H1 (cell line): Measurements from ENCODE around the gene DMAC1. TPM values are rescaled to one million over a fixed set of nuclear protein-coding genes. Genes with fewer than 3 reads are reported as not detected.

Experiments used
- CTCF ChIA-PET: fragments of 300-600 bp; sonication (Branson Sonifier 250); formaldehyde crosslinking; loops from one replicate; lab custom pipeline; 2021; ENCODE audit not compliant: partially characterized antibody; lab: Charles Lee
- POLR2A ChIA-PET: fragments of 300-600 bp; sonication (Branson Sonifier 250); formaldehyde crosslinking; loops from one replicate; lab custom pipeline; 2021; ENCODE audit warnings: inconsistent platforms; ENCODE audit not compliant: partially characterized antibody; lab: Charles Lee
- DNase-seq, 2 experiments: peaks; one replicate each; pipeline versions ENCODE4 v3.0.0 to v3.0.0-alpha.2; 2010 to 2022; ENCODE audit warnings: low spot score in 2 of 2, low read depth in 1 of 2, mixed read lengths in 1 of 2
- FAIRE-seq: peaks from 2 replicates; lab custom pipeline; 2011; peaks lifted over from hg19 to GRCh38; lab: Jason Lieb, UNC
- H2AFZ ChIP-seq: 2 replicates; pipeline ENCODE4 v1.8.1; 2012; ENCODE audit warnings: low read length, inconsistent platforms
- H2AK5ac ChIP-seq: 2 replicates; pipeline ENCODE4 v1.6.1; 2013; ENCODE audit warnings: low read depth, low read length
- H2BK120ac ChIP-seq: replicated peaks from 2 replicates; pipeline ENCODE3; 2013; ENCODE audit warnings: low read depth, low read length, inconsistent platforms
- H2BK12ac ChIP-seq: 2 replicates; pipeline ENCODE4 v1.6.1; 2013; ENCODE audit warnings: low read depth, low read length
- H2BK15ac ChIP-seq: 2 replicates; pipeline ENCODE4 v1.6.1; 2013; ENCODE audit warnings: low read length
- H2BK20ac ChIP-seq: 2 replicates; pipeline ENCODE4 v1.6.1; 2013; ENCODE audit warnings: low read length
- H2BK5ac ChIP-seq: 2 replicates; pipeline ENCODE4 v1.6.1; 2013; ENCODE audit warnings: low read depth, low read length
- H3K14ac ChIP-seq: 2 replicates; pipeline ENCODE4 v1.6.1; 2013; ENCODE audit warnings: inconsistent platforms; ENCODE audit not compliant: insufficient read length
- H3K18ac ChIP-seq: 2 replicates; pipeline ENCODE4 v1.6.1; 2013; ENCODE audit warnings: low read length; ENCODE audit errors: extremely low read depth
- H3K23ac ChIP-seq: 2 replicates; pipeline ENCODE4 v1.6.1; 2013; ENCODE audit warnings: inconsistent platforms; ENCODE audit not compliant: insufficient read length
- H3K23me2 ChIP-seq: 2 replicates; pipeline ENCODE4 v1.6.1; 2013; ENCODE audit warnings: low read depth, low read length
- H3K27ac ChIP-seq: 2 replicates; pipeline ENCODE4 v1.6.1; 2011; ENCODE audit warnings: low read depth, low read length, inconsistent platforms
- H3K27me3 ChIP-seq, 4 experiments: replicated peaks in 1 of 4; 1 replicate in 1 of 4; 2 replicates in 3 of 4; pipeline versions ENCODE4 v1.6.1 to v1.8.1; 2011 to 2013; ENCODE audit warnings: low read length in 3 of 4, mild to moderate bottlenecking in 3 of 4, inconsistent platforms in 2 of 4, mixed read lengths in 2 of 4, moderate library complexity in 1 of 4; ENCODE audit not compliant: control insufficient read depth in 3 of 4, insufficient read depth in 3 of 4; ENCODE audit errors: extremely low read depth in 1 of 4
- H3K36me3 ChIP-seq, 4 experiments: 2 replicates each; pipeline versions ENCODE4 v1.6.1 to v1.8.1; 2011 to 2013; ENCODE audit warnings: mild to moderate bottlenecking in 4 of 4, low read length in 3 of 4, moderate library complexity in 2 of 4, control low read depth in 1 of 4, inconsistent platforms in 1 of 4; ENCODE audit not compliant: insufficient read depth in 4 of 4, control insufficient read depth in 2 of 4
- H3K4ac ChIP-seq: replicated peaks from 2 replicates; pipeline ENCODE3; 2013; ENCODE audit warnings: low read length, low read depth, mixed read lengths, inconsistent platforms; ENCODE audit not compliant: insufficient read length
- H3K4me1 ChIP-seq, 4 experiments: replicated peaks in 1 of 4; 1 replicate in 1 of 4; 2 replicates in 3 of 4; pipeline versions ENCODE4 v1.6.1 to v1.8.1; 2011 to 2013; ENCODE audit warnings: low read length in 3 of 4, inconsistent platforms in 2 of 4, mixed read lengths in 1 of 4; ENCODE audit not compliant: insufficient read depth in 4 of 4, control insufficient read depth in 3 of 4
- H3K4me2 ChIP-seq, 2 experiments: 2 replicates each; pipeline versions ENCODE4 v1.6.1 to v1.8.1; 2011 to 2013; ENCODE audit warnings: low read depth in 2 of 2, low read length in 2 of 2, control low read depth in 1 of 2, inconsistent platforms in 1 of 2, mild to moderate bottlenecking in 1 of 2; ENCODE audit not compliant: insufficient read depth in 1 of 2
- H3K4me3 ChIP-seq, 4 experiments: fragments of 200-600, 300-600 bp in 1 of 4; sonication (generic), shearing (Covaris generic), sonication (Bioruptor Twin) in 1 of 4; 2 replicates each; pipeline versions ENCODE4 v1.5.1 to v1.8.1; 2011 to 2016; ENCODE audit warnings: low read length in 4 of 4, low read depth in 3 of 4, control low read depth in 2 of 4, inconsistent platforms in 2 of 4, mild to moderate bottlenecking in 2 of 4, mixed read lengths in 1 of 4, moderate library complexity in 1 of 4; ENCODE audit not compliant: insufficient read depth in 2 of 4; ENCODE audit errors: extremely low read depth in 1 of 4
- H3K56ac ChIP-seq: replicated peaks from 2 replicates; pipeline ENCODE3; 2013; ENCODE audit warnings: low read depth, mild to moderate bottlenecking, mixed read lengths, low read length, inconsistent platforms; ENCODE audit not compliant: insufficient read length
- H3K79me1 ChIP-seq: 2 replicates; pipeline ENCODE4 v1.6.1; 2013; ENCODE audit warnings: low read depth, low read length, control low read depth
- H3K79me2 ChIP-seq, 2 experiments: 2 replicates each; pipeline versions ENCODE4 v1.6.1 to v1.8.1; 2012 to 2013; ENCODE audit warnings: low read length in 2 of 2, mild to moderate bottlenecking in 2 of 2, inconsistent platforms in 1 of 2; ENCODE audit not compliant: insufficient read depth in 2 of 2, control insufficient read depth in 1 of 2
- H3K9ac ChIP-seq, 4 experiments: replicated peaks in 1 of 4; 1 replicate in 1 of 4; 2 replicates in 3 of 4; pipeline versions ENCODE4 v1.6.1 to v1.8.1; 2011 to 2013; ENCODE audit warnings: low read depth in 3 of 4, low read length in 3 of 4, control low read depth in 2 of 4, mild to moderate bottlenecking in 2 of 4, moderate library complexity in 2 of 4, inconsistent platforms in 1 of 4; ENCODE audit errors: extremely low read depth in 1 of 4
- H3K9me3 ChIP-seq, 2 experiments: 2 replicates each; pipeline versions ENCODE4 v1.6.1 to v1.8.1; 2012 to 2013; ENCODE audit warnings: mild to moderate bottlenecking in 2 of 2, moderate library complexity in 2 of 2, control low read depth in 1 of 2, inconsistent platforms in 1 of 2, low read depth in 1 of 2, low read length in 1 of 2, mixed read lengths in 1 of 2; ENCODE audit not compliant: insufficient read depth in 2 of 2
- H4K20me1 ChIP-seq, 2 experiments: replicated peaks in 1 of 2; 2 replicates each; pipeline versions ENCODE3 to v1.8.1; 2011 to 2013; ENCODE audit warnings: inconsistent platforms in 2 of 2, low read length in 2 of 2, mild to moderate bottlenecking in 1 of 2; ENCODE audit not compliant: insufficient read depth in 2 of 2, control insufficient read depth in 1 of 2
- H4K5ac ChIP-seq: 2 replicates; pipeline ENCODE4 v1.6.1; 2013; ENCODE audit warnings: low read length, low read depth, mixed read lengths, inconsistent platforms; ENCODE audit not compliant: insufficient read length
- H4K8ac ChIP-seq: 2 replicates; pipeline ENCODE4 v1.8.0; 2013; ENCODE audit warnings: mild to moderate bottlenecking, moderate library complexity, low read length, inconsistent platforms; ENCODE audit not compliant: insufficient read depth; ENCODE audit errors: extremely low read depth
- H4K91ac ChIP-seq: replicated peaks from 2 replicates; pipeline ENCODE3; 2013; ENCODE audit warnings: low read length, mixed read lengths, inconsistent platforms; ENCODE audit not compliant: insufficient read length
- BACH1 ChIP-seq: IDR thresholded peaks from 2 replicates; pipeline ENCODE4 v1.6.1; 2012; ENCODE audit warnings: low read length, improper control_type of control experiment
- E2F6 ChIP-seq: IDR thresholded peaks from 2 replicates; pipeline ENCODE4 v1.6.1; 2012; ENCODE audit warnings: inconsistent platforms
- EGR1 ChIP-seq: IDR thresholded peaks from 2 replicates; pipeline ENCODE4 v1.6.1; 2011; ENCODE audit warnings: low read depth, low read length, borderline replicate concordance
- EZH2 ChIP-seq: fragments of 200-600 bp; sonication (generic); IDR thresholded peaks from 2 replicates; pipeline ENCODE4 v1.7.1; 2012; ENCODE audit warnings: low read depth, mild to moderate bottlenecking, moderate library complexity, low read length, inconsistent platforms; ENCODE audit not compliant: severe bottlenecking
- HDAC6 ChIP-seq: IDR thresholded peaks from one replicate; pipeline ENCODE4 v1.7.1; 2012; ENCODE audit warnings: low read depth, mild to moderate bottlenecking, inconsistent platforms, low read length, moderate library complexity
- KDM4A ChIP-seq: IDR thresholded peaks from one replicate; pipeline ENCODE4 v1.7.1; 2012; ENCODE audit warnings: low read depth, mild to moderate bottlenecking, moderate library complexity, low read length, inconsistent platforms; ENCODE audit not compliant: severe bottlenecking
- NANOG ChIP-seq: IDR thresholded peaks from 2 replicates; pipeline ENCODE4 v1.6.1; 2011; ENCODE audit warnings: low read length, low read depth, mild to moderate bottlenecking, inconsistent platforms; ENCODE audit not compliant: insufficient read depth, poor library complexity, severe bottlenecking
- SAP30 ChIP-seq: fragments of 300-600 bp; sonication (generic); IDR thresholded peaks from 2 replicates; pipeline ENCODE4 v1.7.1; 2012; ENCODE audit warnings: low read length, moderate library complexity, mild to moderate bottlenecking, inconsistent platforms; ENCODE audit not compliant: insufficient read depth, insufficient replicate concordance
- SIRT6 ChIP-seq: IDR thresholded peaks from one replicate; pipeline ENCODE4 v1.7.1; 2012; ENCODE audit warnings: low read length, inconsistent platforms
- SIX5 ChIP-seq: IDR thresholded peaks from 2 replicates; pipeline ENCODE4 v1.6.1; 2011; ENCODE audit warnings: mild to moderate bottlenecking, low read depth, low read length
- TBP ChIP-seq: IDR thresholded peaks from 2 replicates; pipeline ENCODE4 v1.6.1; 2011; ENCODE audit warnings: low read depth, low read length, improper control_type of control experiment
- TCF12 ChIP-seq: IDR thresholded peaks from 2 replicates; pipeline ENCODE4 v1.6.1; 2011; ENCODE audit warnings: low read depth, mild to moderate bottlenecking, low read length
- YY1 ChIP-seq: IDR thresholded peaks from 2 replicates; pipeline ENCODE4 v1.6.1; 2011; ENCODE audit warnings: low read depth, mild to moderate bottlenecking, low read length
- WGBS, 2 experiments: shearing (Covaris generic) in 1 of 2; methylation state at CpG; one replicate each; pipeline versions ENCODE4 v1.1.6 to v1.1.7; 2013 to 2015; ENCODE audit warnings: low lambda C conversion rate in 2 of 2, mixed read lengths in 2 of 2, inconsistent platforms in 1 of 2, low coverage in 1 of 2, missing lambda C conversion rate in 1 of 2; ENCODE audit not compliant: insufficient replicate concordance in 2 of 2, insufficient coverage in 1 of 2, insufficient read length in 1 of 2; ENCODE audit errors: extremely low coverage in 1 of 2, missing lambda C conversion rate in 1 of 2; 5-methylcytosine and 5-hydroxymethylcytosine counted together
- polyA plus RNA-seq, 7 experiments: library from polyadenylated mRNA; depleted of rRNA in 3 of 7; stranded (reverse) in 5 of 7; unstranded in 2 of 7; fragments of >200 nt in 5 of 7; fragments of 200-250 nt in 2 of 7; gene quantifications; 1 replicate in 5 of 7; 2 replicates in 1 of 7; 4 replicates in 1 of 7; pipeline versions ENCODE4 v1.2.1 to v1.2.3, GENCODE V29; 2011 to 2013; ENCODE audit warnings: missing spikeins in 2 of 7, mixed read lengths in 2 of 7
- total RNA-seq: library from RNA; stranded (reverse); fragmentation: NEBNext Ultra II Directional; extraction: Animal tissue kit (Norgen Biotek cat#: 25700); gene quantifications from 2 replicates; pipeline ENCODE4 v1.2.1, GENCODE V29; 2021

The DMAC1 gene
- total and polyA plus RNA-seq, 2 of the 8 experiments (the other 6 are each of a cell fraction or from before 2014, with no cell fraction given): 30.4 to 89.4 TPM

- no peak overlapping the region for H4K8ac ChIP-seq
- POLR2A ChIA-PET: no interaction called here
- DNase-seq (no peak), FAIRE-seq (no peak)
- H3K56ac ChIP-seq: no peak overlapping the region
- H3K4ac ChIP-seq: no peak overlapping the region
- H3K79me2 ChIP-seq: no peaks in the 10 kb centered on the region
- H3K27ac ChIP-seq: no peak overlapping the region
- no peak overlapping the region for H2BK15ac ChIP-seq
- H4K5ac ChIP-seq: no peak overlapping the region
- H3K36me3 ChIP-seq: no peaks in the 10 kb centered on the region
- H2BK12ac ChIP-seq: no peak overlapping the region
- H2BK5ac ChIP-seq: no peak overlapping the region
- no peak overlapping the region for H3K9ac ChIP-seq
- 89% methylated on average over 2 of the region's 2 CpGs; no CpG with 5 or more reads in 1 of the 2 experiments for WGBS, 2 experiments
- H3K4me3 ChIP-seq: no peak overlapping the region
- CTCF ChIA-PET: interaction anchor here (0.6 to 1.1 kb wide), 2 partner anchors 12 to 116 kb away, joined by 3 read pairs; no protein-coding TSS in a partner anchor
- no peak overlapping the region for H2AK5ac ChIP-seq
- H3K9me3 ChIP-seq: no peaks in the 10 kb centered on the region
- H3K14ac ChIP-seq: no peak overlapping the region
- no peak overlapping the region for H3K4me2 ChIP-seq
- no peak overlapping the region for H2BK120ac ChIP-seq
- no peak overlapping the region for H3K18ac ChIP-seq
- H2AFZ ChIP-seq: no peak overlapping the region
- no peaks in the 10 kb centered on the region for H4K20me1 ChIP-seq
- H3K4me1 ChIP-seq: 0 out of 7 replicates have a peak, but pooled peaks cover 0 to 2% (median 0%) of the 10 kb centered on the region in 4 experiments
- no peak overlapping the region for H3K23ac ChIP-seq
- no peaks in the 10 kb centered on the region for H3K79me1 ChIP-seq
- H3K27me3 ChIP-seq: no peaks in the 10 kb centered on the region
- H3K23me2 ChIP-seq: no peaks in the 10 kb centered on the region
- H2BK20ac ChIP-seq: no peak overlapping the region
- H4K91ac ChIP-seq: no peak overlapping the region
- TF ChIP-seq HDAC6 (no peak), NANOG (no peak), SIX5 (no peak), SIRT6 (no peak), KDM4A (no peak), E2F6 (no peak), YY1 (no peak), EGR1 (no peak), TCF12 (no peak), BACH1 (no peak), SAP30 (no peak), TBP (no peak), EZH2 (no peak)
Observed at GRCh38 chr9:7778851-7779600, 20.6 kb downstream of the DMAC1 start.
